IMR-90 (cell line): Measurements from ENCODE around the gene MCM6. TPM values are rescaled to one million over a fixed set of nuclear protein-coding genes. Genes with fewer than 3 reads are reported as not detected.

Experiments used
- ATAC-seq: fragments of 200-7000 bp; cut with Tn5 transposase; 2 replicates; pipeline ENCODE4 v1.9.1; 2020; ENCODE audit warnings: low read depth, mild to moderate bottlenecking, moderate library complexity
- BruUV-seq: library from RNA; stranded (reverse); fragments of 400-500 nt; replicated peaks from 2 replicates; lab custom pipeline; 2021; lab: Mats Ljungman, UMichigan
- CTCF ChIA-PET: fragments of 300-600 bp; formaldehyde crosslinking; extraction: SDS; loops from one replicate; lab custom pipeline; 2021; ENCODE audit warnings: antibody characterized with exemption; lab: Yijun Ruan, JAX
- POLR2A ChIA-PET: fragments of 300-600 bp; sonication (Branson Sonifier 250); formaldehyde crosslinking; loops from one replicate; lab custom pipeline; 2022; ENCODE audit warnings: antibody characterized with exemption; ENCODE audit not compliant: unreplicated experiment; lab: Charles Lee
- DNase-seq: peaks from one replicate; pipeline ENCODE4 v3.0.0; 2013
- H2AFZ ChIP-seq: replicated peaks from 2 replicates; pipeline ENCODE3; 2013; ENCODE audit warnings: low read length, mild to moderate bottlenecking; ENCODE audit not compliant: poor library complexity
- H2AK5ac ChIP-seq: 2 replicates; pipeline ENCODE4 v1.6.1; 2013; ENCODE audit warnings: low read depth, low read length, inconsistent platforms
- H2AK9ac ChIP-seq: replicated peaks from 2 replicates; pipeline ENCODE3; 2013; ENCODE audit warnings: mild to moderate bottlenecking, low read depth, low read length, moderate library complexity; ENCODE audit not compliant: poor library complexity
- H2BK120ac ChIP-seq: 2 replicates; pipeline ENCODE4 v1.6.1; 2013; ENCODE audit warnings: low read depth, low read length, inconsistent platforms
- H2BK15ac ChIP-seq: 3 replicates; pipeline ENCODE4 v1.6.1; 2013; ENCODE audit warnings: low read depth, low read length, inconsistent platforms
- H2BK20ac ChIP-seq: 2 replicates; pipeline ENCODE4 v1.6.1; 2013; ENCODE audit warnings: low read depth, mild to moderate bottlenecking, inconsistent platforms, low read length, moderate library complexity
- H2BK5ac ChIP-seq: 2 replicates; pipeline ENCODE4 v1.6.1; 2013; ENCODE audit warnings: mild to moderate bottlenecking, low read depth, low read length, inconsistent platforms; ENCODE audit not compliant: poor library complexity, severe bottlenecking
- H3K14ac ChIP-seq: replicated peaks from 2 replicates; pipeline ENCODE4 v1.6.1; 2013; ENCODE audit warnings: low read depth, low read length, inconsistent platforms
- H3K18ac ChIP-seq: 2 replicates; pipeline ENCODE4 v1.6.1; 2013; ENCODE audit warnings: low read depth, low read length, control low read depth
- H3K23ac ChIP-seq: 2 replicates; pipeline ENCODE4 v1.6.1; 2013; ENCODE audit warnings: low read depth, low read length, inconsistent platforms
- H3K27ac ChIP-seq: 2 replicates; pipeline ENCODE4 v1.5.1; 2013; ENCODE audit warnings: mild to moderate bottlenecking, control low read depth, low read length; ENCODE audit not compliant: insufficient read depth
- H3K27me3 ChIP-seq: 2 replicates; pipeline ENCODE4 v1.6.1; 2013; ENCODE audit warnings: low read length; ENCODE audit not compliant: control insufficient read depth, insufficient read depth
- H3K36me3 ChIP-seq: 2 replicates; pipeline ENCODE4 v1.6.1; 2013; ENCODE audit warnings: low read length, mixed read lengths; ENCODE audit not compliant: control insufficient read depth, insufficient read depth
- H3K4ac ChIP-seq: 2 replicates; pipeline ENCODE4 v1.6.1; 2013; ENCODE audit warnings: low read depth, low read length, inconsistent platforms
- H3K4me1 ChIP-seq: 2 replicates; pipeline ENCODE4 v1.6.1; 2013; ENCODE audit warnings: low read length, mixed read lengths; ENCODE audit not compliant: control insufficient read depth, insufficient read depth
- H3K4me2 ChIP-seq: 2 replicates; pipeline ENCODE4 v1.6.1; 2013; ENCODE audit warnings: low read depth, mild to moderate bottlenecking, control low read depth, low read length, moderate library complexity
- H3K4me3 ChIP-seq: 2 replicates; pipeline ENCODE4 v1.5.1; 2013; ENCODE audit warnings: low read depth, mild to moderate bottlenecking, control low read depth, low read length, moderate library complexity; ENCODE audit not compliant: insufficient read depth
- H3K56ac ChIP-seq: 2 replicates; pipeline ENCODE4 v1.6.1; 2013; ENCODE audit warnings: low read length, inconsistent platforms; ENCODE audit not compliant: insufficient read depth; ENCODE audit errors: extremely low read depth
- H3K79me1 ChIP-seq, 2 experiments: 2 replicates each; pipeline ENCODE4 v1.6.1; 2013; ENCODE audit warnings: low read length in 2 of 2, inconsistent platforms in 1 of 2, low read depth in 1 of 2
- H3K9ac ChIP-seq: 2 replicates; pipeline ENCODE4 v1.6.1; 2013; ENCODE audit warnings: low read depth, low read length, control low read depth
- H3K9me1 ChIP-seq: 2 replicates; pipeline ENCODE4 v1.6.1; 2013; ENCODE audit warnings: low read length, inconsistent platforms; ENCODE audit not compliant: insufficient read depth
- H3K9me3 ChIP-seq: 2 replicates; pipeline ENCODE4 v1.6.1; 2013; ENCODE audit warnings: low read length; ENCODE audit not compliant: control insufficient read depth, insufficient read depth
- H4K20me1 ChIP-seq: 2 replicates; pipeline ENCODE4 v1.6.1; 2013; ENCODE audit warnings: low read length, inconsistent platforms; ENCODE audit not compliant: insufficient read depth
- H4K5ac ChIP-seq: 2 replicates; pipeline ENCODE4 v1.6.1; 2013; ENCODE audit warnings: mild to moderate bottlenecking, low read depth, low read length, control low read depth
- H4K8ac ChIP-seq, 2 experiments: 2 replicates each; pipeline ENCODE4 v1.6.1; 2013; ENCODE audit warnings: low read depth in 2 of 2, low read length in 2 of 2, control low read depth in 1 of 2, inconsistent platforms in 1 of 2
- H4K91ac ChIP-seq: 2 replicates; pipeline ENCODE4 v1.6.1; 2013; ENCODE audit warnings: low read depth, low read length, inconsistent platforms; ENCODE audit not compliant: insufficient read depth
- MXI1 ChIP-seq: IDR thresholded peaks from 2 replicates; pipeline ENCODE4 v1.6.1; 2012; ENCODE audit warnings: low read depth, mild to moderate bottlenecking, low read length, moderate library complexity, borderline replicate concordance
- NFE2L2 ChIP-seq: fragments of 150-350 bp; IDR thresholded peaks from 2 replicates; pipeline ENCODE4 v1.6.1; 2016; ENCODE audit warnings: low read depth, mild to moderate bottlenecking, low read length
- WGBS, 2 experiments: methylation state at CpG; one replicate each; pipeline versions ENCODE4 v1.1.5 to v1.1.7; 2013; ENCODE audit warnings: missing lambda C conversion rate in 2 of 2; ENCODE audit not compliant: insufficient read length in 1 of 2; ENCODE audit errors: extremely low coverage in 2 of 2; 5-methylcytosine and 5-hydroxymethylcytosine counted together
- dilution Hi-C: fragments of 300-500 bp; cut with HindIII; formaldehyde crosslinking; loops from one replicate; pipeline ENCODE4 v1.14.3; 2018; ENCODE audit warnings: low sequenced_read_pairs; ENCODE audit not compliant: unreplicated experiment
- in situ Hi-C: fragments of 300-500 bp; cut with MboI; formaldehyde crosslinking; loops from 3 replicates; pipeline ENCODE4 v1.14.3; 2019; ENCODE audit warnings: low sequenced_read_pairs, inconsistent platforms, mixed read lengths
- intact Hi-C: fragments of 100-400 bp; cut with micrococcal nuclease; formaldehyde crosslinking; loops from 2 replicates; pipeline ENCODE4 v1.10.0; 2022
- polyA plus RNA-seq, 3 experiments: library from polyadenylated mRNA; depleted of rRNA; stranded (reverse); fragments of >200 nt; gene quantifications; 2 replicates each; pipeline ENCODE4 v1.2.3, GENCODE V29; 2012; ENCODE audit warnings: low replicate concordance in 1 of 3
- total RNA-seq: library from RNA; depleted of rRNA; stranded (reverse); fragments of >200 nt; gene quantifications from 2 replicates; pipeline ENCODE4 v1.2.3, GENCODE V29; 2012
- TF ChIP-seq, protein P1 (sequence below): fragments of 150-350 bp; IDR thresholded peaks from 2 replicates; pipeline ENCODE4 v1.6.1; 2017; ENCODE audit warnings: mild to moderate bottlenecking, antibody characterized with exemption, low read length, low read depth
- TF ChIP-seq, protein P2 (sequence below): conservative IDR thresholded peaks from 2 replicates; pipeline ENCODE4 v1.5.1; 2012; ENCODE audit warnings: mild to moderate bottlenecking, low read depth, low read length, improper control_type of control experiment

Gene MCM6
- total and polyA plus RNA-seq, 2 of the 4 experiments (the other 2 are of a cell fraction), result 21.4 to 29.6 TPM

DNA sequence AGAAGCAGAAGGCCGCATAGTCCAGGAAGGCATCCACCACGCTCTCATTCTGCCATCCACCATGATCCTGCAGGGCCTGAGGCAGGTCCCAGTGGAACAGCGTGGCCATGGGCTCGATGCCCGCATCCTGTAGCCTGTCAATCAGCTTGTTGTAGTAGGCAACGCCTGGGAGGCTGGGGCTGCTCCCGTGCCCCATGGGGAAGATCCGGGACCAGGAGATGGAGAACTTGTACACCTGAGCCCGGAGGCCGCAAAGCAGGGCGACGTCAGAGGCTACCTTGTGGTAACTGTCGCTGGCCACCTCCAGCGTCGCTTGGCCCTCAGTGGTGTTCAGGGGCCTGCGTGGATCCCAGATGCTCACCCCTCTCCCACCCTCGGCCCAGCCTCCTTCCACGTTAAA lies 58.8 kb downstream of the MCM6 start:
- H2BK120ac ChIP-seq, result no peak overlapping the region
- H3K4me3 ChIP-seq, result no peak overlapping the region
- no peak overlapping the region for H3K27ac ChIP-seq
- no peak overlapping the region for H4K5ac ChIP-seq
- H2AFZ ChIP-seq, result peak overlapping the region; percentile 35
- H3K4me1 ChIP-seq, result peaks cover 6% of the 10 kb centered on the region; the same call in 1 of the 2 replicates
- ChIA-PET POLR2A (no interaction called here), CTCF (no interaction called here)
- H3K36me3 ChIP-seq, result no peaks in the 10 kb centered on the region
- H3K14ac ChIP-seq, result no peak overlapping the region
- no TSS peak for BruUV-seq
- H3K27me3 ChIP-seq, result no peaks in the 10 kb centered on the region
- no peaks in the 10 kb centered on the region for H3K9me3 ChIP-seq
- H4K91ac ChIP-seq, result no peak overlapping the region
- dilution Hi-C loops, result no loop called here
- H3K23ac ChIP-seq, result no peak overlapping the region
- H2AK9ac ChIP-seq, result peak overlapping the region; percentile 9
- H4K8ac ChIP-seq, result no peak overlapping the region
- H4K20me1 ChIP-seq, result no peaks in the 10 kb centered on the region
- WGBS, 2 experiments, result 73% methylated on average over 6 of the region's 18 CpGs; no CpG with 5 or more reads in 1 of the 2 experiments
- H3K18ac ChIP-seq, result no peak overlapping the region
- no peak for ATAC-seq
- no peak overlapping the region for H3K4me2 ChIP-seq
- H3K79me1 ChIP-seq, result no peaks in the 10 kb centered on the region
- H3K4ac ChIP-seq, result no peak overlapping the region
- in situ Hi-C loops, result no loop called here
- no peak for DNase-seq
- no peak overlapping the region for H3K56ac ChIP-seq
- intact Hi-C loops, result loop anchor here (5.0 kb wide), 1 partner anchor 560 kb away; no protein-coding TSS in a partner anchor
- H3K9me1 ChIP-seq, result no peaks in the 10 kb centered on the region
- H3K9ac ChIP-seq, result no peak overlapping the region
- no peak for TF ChIP-seq MXI1
- no peak for TF ChIP-seq NFE2L2
- TF ChIP-seq, protein P1, sequence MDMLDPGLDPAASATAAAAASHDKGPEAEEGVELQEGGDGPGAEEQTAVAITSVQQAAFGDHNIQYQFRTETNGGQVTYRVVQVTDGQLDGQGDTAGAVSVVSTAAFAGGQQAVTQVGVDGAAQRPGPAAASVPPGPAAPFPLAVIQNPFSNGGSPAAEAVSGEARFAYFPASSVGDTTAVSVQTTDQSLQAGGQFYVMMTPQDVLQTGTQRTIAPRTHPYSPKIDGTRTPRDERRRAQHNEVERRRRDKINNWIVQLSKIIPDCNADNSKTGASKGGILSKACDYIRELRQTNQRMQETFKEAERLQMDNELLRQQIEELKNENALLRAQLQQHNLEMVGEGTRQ, result no peak
- TF ChIP-seq, protein P2, sequence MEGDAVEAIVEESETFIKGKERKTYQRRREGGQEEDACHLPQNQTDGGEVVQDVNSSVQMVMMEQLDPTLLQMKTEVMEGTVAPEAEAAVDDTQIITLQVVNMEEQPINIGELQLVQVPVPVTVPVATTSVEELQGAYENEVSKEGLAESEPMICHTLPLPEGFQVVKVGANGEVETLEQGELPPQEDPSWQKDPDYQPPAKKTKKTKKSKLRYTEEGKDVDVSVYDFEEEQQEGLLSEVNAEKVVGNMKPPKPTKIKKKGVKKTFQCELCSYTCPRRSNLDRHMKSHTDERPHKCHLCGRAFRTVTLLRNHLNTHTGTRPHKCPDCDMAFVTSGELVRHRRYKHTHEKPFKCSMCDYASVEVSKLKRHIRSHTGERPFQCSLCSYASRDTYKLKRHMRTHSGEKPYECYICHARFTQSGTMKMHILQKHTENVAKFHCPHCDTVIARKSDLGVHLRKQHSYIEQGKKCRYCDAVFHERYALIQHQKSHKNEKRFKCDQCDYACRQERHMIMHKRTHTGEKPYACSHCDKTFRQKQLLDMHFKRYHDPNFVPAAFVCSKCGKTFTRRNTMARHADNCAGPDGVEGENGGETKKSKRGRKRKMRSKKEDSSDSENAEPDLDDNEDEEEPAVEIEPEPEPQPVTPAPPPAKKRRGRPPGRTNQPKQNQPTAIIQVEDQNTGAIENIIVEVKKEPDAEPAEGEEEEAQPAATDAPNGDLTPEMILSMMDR, result no peak
- H2BK20ac ChIP-seq, result no peak overlapping the region
- no peak overlapping the region for H2BK5ac ChIP-seq
- H2AK5ac ChIP-seq, result no peak overlapping the region
- no peak overlapping the region for H2BK15ac ChIP-seq
